Measurements from ENCODE around the gene LRRN4CL.
"Not testable (repeated sequence)": the region's sequence is repeated elsewhere in the genome, so short reads cannot be mapped to it uniquely, and the experiment has no call there.

Gene LRRN4CL

GRCh38 chr11:62654297-62654696 is 35.0 kb downstream of the LRRN4CL start:
- no peak overlapping the region for H3K4me3 ChIP-seq (replicated peaks; ENCODE audit: low read depth, low read length)
- TF ChIP-seq, protein P1, sequence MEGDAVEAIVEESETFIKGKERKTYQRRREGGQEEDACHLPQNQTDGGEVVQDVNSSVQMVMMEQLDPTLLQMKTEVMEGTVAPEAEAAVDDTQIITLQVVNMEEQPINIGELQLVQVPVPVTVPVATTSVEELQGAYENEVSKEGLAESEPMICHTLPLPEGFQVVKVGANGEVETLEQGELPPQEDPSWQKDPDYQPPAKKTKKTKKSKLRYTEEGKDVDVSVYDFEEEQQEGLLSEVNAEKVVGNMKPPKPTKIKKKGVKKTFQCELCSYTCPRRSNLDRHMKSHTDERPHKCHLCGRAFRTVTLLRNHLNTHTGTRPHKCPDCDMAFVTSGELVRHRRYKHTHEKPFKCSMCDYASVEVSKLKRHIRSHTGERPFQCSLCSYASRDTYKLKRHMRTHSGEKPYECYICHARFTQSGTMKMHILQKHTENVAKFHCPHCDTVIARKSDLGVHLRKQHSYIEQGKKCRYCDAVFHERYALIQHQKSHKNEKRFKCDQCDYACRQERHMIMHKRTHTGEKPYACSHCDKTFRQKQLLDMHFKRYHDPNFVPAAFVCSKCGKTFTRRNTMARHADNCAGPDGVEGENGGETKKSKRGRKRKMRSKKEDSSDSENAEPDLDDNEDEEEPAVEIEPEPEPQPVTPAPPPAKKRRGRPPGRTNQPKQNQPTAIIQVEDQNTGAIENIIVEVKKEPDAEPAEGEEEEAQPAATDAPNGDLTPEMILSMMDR (IDR thresholded peaks at IDR 0.05; ENCODE audit: low read depth, low read length, missing control alignments), result no peak
- no peak for DNase-seq (ENCODE audit: extremely low read depth, low read depth)

GRCh38 chr11:62652161-62653006 is 36.9 kb downstream of the LRRN4CL start:
- TF ChIP-seq, protein P1 (IDR thresholded peaks at IDR 0.05; ENCODE audit: low read depth, low read length, missing control alignments), result no peak
- H3K4me3 ChIP-seq (replicated peaks; ENCODE audit: low read depth, low read length), result peak overlapping the region; percentile 66
- no peak for DNase-seq (ENCODE audit: extremely low read depth, low read depth)

- not testable (repeated sequence) for H3K4me3 ChIP-seq (replicated peaks; ENCODE audit: low read depth, low read length); DNase-seq (ENCODE audit: extremely low read depth, low read depth)
Measured at GRCh38 chr11:62650283-62650682, 39.0 kb downstream of the LRRN4CL start.

DNA sequence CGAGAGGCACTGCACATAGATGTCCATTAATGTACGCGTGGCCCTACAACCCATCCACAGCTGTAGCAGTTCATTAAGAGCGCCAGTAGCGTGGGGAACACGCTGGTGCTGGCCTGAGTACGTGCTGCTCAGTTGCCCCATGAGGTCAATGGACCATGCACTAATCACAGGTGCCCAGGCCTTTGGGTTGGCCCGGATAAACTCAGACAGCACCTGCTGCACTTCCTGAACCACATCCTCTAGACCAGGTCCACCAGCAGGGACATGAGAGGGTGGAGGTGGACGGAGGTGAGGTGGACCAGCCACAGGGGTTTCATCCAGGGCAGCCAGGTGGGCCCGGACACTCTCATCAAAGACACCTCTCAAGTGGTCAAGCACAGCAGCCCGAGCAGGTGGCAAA is 39.8 kb downstream of the LRRN4CL start:
- TF ChIP-seq, protein P1 (IDR thresholded peaks at IDR 0.05; ENCODE audit: low read depth, low read length, missing control alignments), result no peak
- DNase-seq (ENCODE audit: extremely low read depth, low read depth), result no peak
- no peak overlapping the region for H3K4me3 ChIP-seq (replicated peaks; ENCODE audit: low read depth, low read length)

DNA sequence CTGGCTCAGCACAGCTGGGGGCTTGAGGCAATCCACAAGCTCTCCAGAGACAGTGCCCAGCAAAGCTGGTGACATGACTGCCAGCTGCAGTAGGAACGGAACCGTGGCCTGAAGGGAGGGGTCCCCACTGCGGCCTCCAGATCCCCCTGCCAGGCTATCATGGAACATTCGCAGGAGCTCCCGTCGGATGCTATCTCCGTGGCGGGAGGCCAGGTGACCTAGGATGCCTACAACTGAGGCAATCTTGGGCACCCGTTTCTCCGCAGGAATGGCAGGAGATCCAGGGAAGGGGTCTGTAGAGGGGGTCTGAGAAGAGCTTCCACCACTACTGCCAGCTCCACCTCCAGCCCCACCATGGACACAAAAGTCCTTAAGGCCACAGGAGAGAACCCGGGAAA is 40.4 kb downstream of the LRRN4CL start:
- no peak for DNase-seq (ENCODE audit: extremely low read depth, low read depth)
- TF ChIP-seq, protein P1 (IDR thresholded peaks at IDR 0.05; ENCODE audit: low read depth, low read length, missing control alignments), result no peak
- no peak overlapping the region for H3K4me3 ChIP-seq (replicated peaks; ENCODE audit: low read depth, low read length)

DNA sequence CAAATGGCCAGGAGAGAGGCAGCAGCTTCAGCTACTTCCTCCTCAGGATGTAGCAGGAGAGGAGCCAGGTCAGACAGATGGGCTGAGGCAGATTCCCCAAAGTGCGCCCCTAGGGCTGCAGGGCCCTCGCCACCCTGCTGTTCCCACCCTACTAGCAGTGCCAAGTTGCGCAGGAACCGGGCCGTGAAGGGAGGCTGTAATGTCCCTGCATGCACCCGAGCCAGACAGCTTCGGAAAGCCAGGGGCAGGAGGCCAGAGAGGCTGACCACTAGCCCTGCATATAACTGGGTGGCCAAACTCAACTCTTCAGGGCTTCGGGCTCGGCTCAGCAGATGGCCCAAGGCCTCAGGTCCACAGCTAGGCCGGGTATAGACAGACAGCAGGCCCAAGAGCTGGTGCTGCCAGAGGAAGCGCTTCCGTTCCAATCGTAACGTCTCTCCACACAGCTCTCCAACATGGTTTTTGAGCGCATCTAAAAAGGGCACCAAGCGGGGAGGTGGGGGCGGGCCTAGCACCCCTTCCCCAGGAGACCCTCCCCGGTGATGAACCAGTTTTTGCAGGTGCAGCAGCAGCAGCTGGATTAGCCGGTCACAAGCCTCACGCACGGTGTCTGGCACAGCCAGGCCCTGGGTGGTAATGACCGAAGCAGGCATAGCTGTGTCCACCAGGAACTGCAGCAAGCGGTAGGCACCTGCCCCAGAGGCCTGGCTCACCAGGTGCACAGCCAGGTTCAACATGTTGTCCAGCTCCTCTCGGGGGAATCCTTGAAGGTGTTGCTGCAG is 41.0 kb downstream of the LRRN4CL start:
- TF ChIP-seq, protein P1 (IDR thresholded peaks at IDR 0.05; ENCODE audit: low read depth, low read length, missing control alignments), result no peak
- H3K4me3 ChIP-seq (replicated peaks; ENCODE audit: low read depth, low read length), result no peak overlapping the region
- DNase-seq (ENCODE audit: extremely low read depth, low read depth), result no peak

DNA sequence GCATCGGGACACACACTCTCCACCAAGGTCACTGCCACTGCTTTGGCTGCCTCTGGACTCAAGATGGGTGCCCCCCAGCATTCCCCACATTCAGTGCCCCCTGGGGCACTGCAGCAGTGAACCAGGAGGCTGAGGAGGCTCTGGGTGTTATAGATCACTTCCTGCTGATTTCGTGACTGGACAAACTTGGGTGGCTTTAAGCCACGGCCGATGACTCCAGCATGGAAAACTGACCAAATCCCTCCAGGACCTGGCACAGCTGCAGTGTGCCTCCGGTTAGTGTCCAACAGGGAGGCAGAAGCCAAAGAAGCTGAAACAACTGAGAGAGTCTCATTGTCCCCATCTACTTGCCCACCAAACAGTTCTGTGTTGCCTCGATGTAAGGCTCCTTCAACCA is 41.7 kb downstream of the LRRN4CL start:
- DNase-seq (ENCODE audit: extremely low read depth, low read depth), result no peak
- H3K4me3 ChIP-seq (replicated peaks; ENCODE audit: low read depth, low read length), result no peak overlapping the region
- TF ChIP-seq, protein P1 (IDR thresholded peaks at IDR 0.05; ENCODE audit: low read depth, low read length, missing control alignments), result no peak

Measured in HFF-Myc (cell line).